Endothelial cell of umbilical vein (primary cell): ENCODE measurements around the gene DLG5. TPM values are rescaled to one million over a fixed set of nuclear protein-coding genes. Genes with fewer than 3 reads are reported as not detected.

Experiments used
- BruUV-seq: library from RNA; stranded (reverse); fragments of 400-500 nt; replicated peaks from 2 replicates; lab custom pipeline; 2021; lab: Mats Ljungman, UMichigan
- CTCF ChIA-PET: fragments of 300-600, 350-600 bp; sonication (Branson Sonifier 250); formaldehyde crosslinking; loops from one replicate; lab custom pipeline; 2021; ENCODE audit warnings: antibody characterized with exemption, inconsistent platforms; lab: Charles Lee
- POLR2A ChIA-PET: fragments of 300-600, 350-600 bp; sonication (Branson Sonifier 250); formaldehyde crosslinking; loops from one replicate; lab custom pipeline; 2021; ENCODE audit warnings: antibody characterized with exemption, inconsistent platforms; lab: Charles Lee
- DNase-seq: peaks from one replicate; pipeline ENCODE4 v3.0.0-alpha.2; 2011; ENCODE audit warnings: low read depth, low spot score
- FAIRE-seq: peaks from 2 replicates; lab custom pipeline; 2011; peaks lifted over from hg19 to GRCh38; lab: Jason Lieb, UNC
- H2AFZ ChIP-seq: 2 replicates; pipeline ENCODE4 v1.6.0; 2012; ENCODE audit warnings: low read depth, low read length, control low read depth, inconsistent platforms
- H3K27ac ChIP-seq: 2 replicates; pipeline ENCODE4 v1.5.1; 2011; ENCODE audit warnings: low read depth, mild to moderate bottlenecking, control low read depth, low read length, moderate library complexity; ENCODE audit not compliant: insufficient read depth
- H3K27me3 ChIP-seq, 2 experiments: 2 replicates each; pipeline versions ENCODE4 v1.6.0 to v1.6.1; 2011; ENCODE audit warnings: low read length in 2 of 2, mixed read lengths in 1 of 2; ENCODE audit not compliant: control insufficient read depth in 2 of 2, insufficient read depth in 2 of 2
- H3K36me3 ChIP-seq, 2 experiments: 2 replicates in 1 of 2; 3 replicates in 1 of 2; pipeline ENCODE4 v1.5.1; 2011; ENCODE audit warnings: low read length in 2 of 2, mild to moderate bottlenecking in 1 of 2, moderate library complexity in 1 of 2; ENCODE audit not compliant: control insufficient read depth in 2 of 2, insufficient read depth in 2 of 2; ENCODE audit errors: extremely low read depth in 1 of 2
- H3K4me1 ChIP-seq: 3 replicates; pipeline ENCODE4 v1.5.1; 2011; ENCODE audit warnings: mild to moderate bottlenecking, low read length; ENCODE audit not compliant: control insufficient read depth, insufficient read depth; ENCODE audit errors: extremely low read depth
- H3K4me2 ChIP-seq: 2 replicates; pipeline ENCODE4 v1.6.1; 2011; ENCODE audit warnings: low read length, control low read depth, mixed read lengths; ENCODE audit not compliant: insufficient read depth
- H3K4me3 ChIP-seq, 3 experiments: fragments of 200-600 bp in 1 of 3; sonication (generic), shearing (Covaris generic) in 1 of 3; replicated peaks in 1 of 3; 2 replicates each; pipeline ENCODE4 v1.5.1; 2011 to 2016; ENCODE audit warnings: control low read depth in 3 of 3, low read length in 3 of 3, mild to moderate bottlenecking in 2 of 3, inconsistent platforms in 1 of 3, low read depth in 1 of 3, moderate library complexity in 1 of 3; ENCODE audit not compliant: insufficient read depth in 1 of 3
- H3K79me2 ChIP-seq: 2 replicates; pipeline ENCODE4 v1.6.0; 2012; ENCODE audit warnings: low read length, inconsistent platforms; ENCODE audit not compliant: control insufficient read depth, insufficient read depth
- H3K9ac ChIP-seq: replicated peaks from 2 replicates; pipeline ENCODE3; 2011; ENCODE audit warnings: low read length, control low read depth; ENCODE audit not compliant: insufficient read depth; ENCODE audit errors: extremely low read depth
- H3K9me1 ChIP-seq: replicated peaks from 3 replicates; pipeline ENCODE4 v1.6.0; 2011; ENCODE audit warnings: mild to moderate bottlenecking, low read length; ENCODE audit not compliant: control insufficient read depth, insufficient read depth; ENCODE audit errors: extremely low read depth
- H3K9me3 ChIP-seq: replicated peaks from 2 replicates; pipeline ENCODE4 v1.5.1; 2012; ENCODE audit warnings: low read length, inconsistent platforms; ENCODE audit not compliant: control insufficient read depth, insufficient read depth
- H4K20me1 ChIP-seq: replicated peaks from 2 replicates; pipeline ENCODE3; 2011; ENCODE audit warnings: mild to moderate bottlenecking, low read length; ENCODE audit not compliant: control insufficient read depth, insufficient read depth; ENCODE audit errors: extremely low read depth
- CTCF ChIP-seq, 2 donors: IDR thresholded peaks; 1 replicate in 1 of 2; 2 replicates in 1 of 2; pipeline ENCODE4 v1.5.1; 2011; ENCODE audit warnings: low read length in 2 of 2, mild to moderate bottlenecking in 2 of 2, moderate library complexity in 2 of 2, control low read depth in 1 of 2, inconsistent platforms in 1 of 2, low read depth in 1 of 2; ENCODE audit not compliant: insufficient read depth in 1 of 2; ENCODE audit errors: extremely low read depth in 1 of 2
- EZH2 ChIP-seq: IDR thresholded peaks from 2 replicates; pipeline ENCODE4 v1.6.1; 2012; ENCODE audit warnings: borderline replicate concordance, low read depth, mild to moderate bottlenecking, moderate library complexity, low read length, inconsistent platforms; ENCODE audit not compliant: severe bottlenecking
- FOS ChIP-seq: IDR thresholded peaks from 2 replicates; pipeline ENCODE4 v1.6.1; 2011; ENCODE audit warnings: mild to moderate bottlenecking, low read length, moderate library complexity, borderline replicate concordance; ENCODE audit not compliant: insufficient read depth
- GATA2 ChIP-seq: IDR thresholded peaks from 2 replicates; pipeline ENCODE4 v1.7.0; 2011; ENCODE audit warnings: low read depth, mild to moderate bottlenecking, moderate library complexity, mixed read lengths, low read length; ENCODE audit not compliant: insufficient read length, insufficient read depth
- JUN ChIP-seq: IDR thresholded peaks from 2 replicates; pipeline ENCODE4 v1.6.1; 2011; ENCODE audit warnings: borderline replicate concordance, low read depth; ENCODE audit not compliant: insufficient read length, insufficient read depth
- MYC ChIP-seq: IDR thresholded peaks from one replicate; pipeline ENCODE4 v1.6.1; 2011; ENCODE audit warnings: mild to moderate bottlenecking, low read depth, low read length
- POLR2A ChIP-seq: IDR thresholded peaks from 2 replicates; pipeline ENCODE4 v1.6.1; 2012; ENCODE audit warnings: low read depth, mild to moderate bottlenecking, control low read depth, low read length
- POLR2AphosphoS5 ChIP-seq: IDR thresholded peaks from 2 replicates; pipeline ENCODE4 v1.6.1; 2012; ENCODE audit warnings: low read depth, mild to moderate bottlenecking, control low read depth, low read length, moderate library complexity; ENCODE audit not compliant: insufficient read depth
- dilution Hi-C: fragments of 300-500 bp; cut with MboI; formaldehyde crosslinking; loops from one replicate; pipeline ENCODE4 v1.15.0; 2019; ENCODE audit warnings: low sequenced_read_pairs; ENCODE audit not compliant: extremely low pct_ligation_motif_present
- intact Hi-C: fragments of 100-400 bp; cut with micrococcal nuclease; formaldehyde crosslinking; loops from one replicate; pipeline ENCODE4 v1.10.0; 2022
- polyA plus RNA-seq, 4 experiments: library from polyadenylated mRNA; depleted of rRNA in 3 of 4; stranded (reverse) in 3 of 4; unstranded in 1 of 4; fragments of >200 nt; gene quantifications; 2 replicates each; pipeline versions ENCODE4 v1.2.1 to v1.2.3, GENCODE V29; 2011 to 2012; ENCODE audit warnings: missing spikeins in 1 of 4
- total RNA-seq: library from RNA; stranded (reverse); gene quantifications from 2 replicates; pipeline ENCODE4 v1.2.3, GENCODE V29; 2021
- TF ChIP-seq, protein P1 (sequence below): IDR thresholded peaks from 2 replicates; pipeline ENCODE4 v1.6.1; 2011; ENCODE audit not compliant: insufficient read depth, insufficient read length

DLG5 gene
- total and polyA plus RNA-seq, 2 donors (not counting 3 experiments of a cell fraction or from before 2014, with no cell fraction given) = 12.3 to 24.9 TPM

DNA sequence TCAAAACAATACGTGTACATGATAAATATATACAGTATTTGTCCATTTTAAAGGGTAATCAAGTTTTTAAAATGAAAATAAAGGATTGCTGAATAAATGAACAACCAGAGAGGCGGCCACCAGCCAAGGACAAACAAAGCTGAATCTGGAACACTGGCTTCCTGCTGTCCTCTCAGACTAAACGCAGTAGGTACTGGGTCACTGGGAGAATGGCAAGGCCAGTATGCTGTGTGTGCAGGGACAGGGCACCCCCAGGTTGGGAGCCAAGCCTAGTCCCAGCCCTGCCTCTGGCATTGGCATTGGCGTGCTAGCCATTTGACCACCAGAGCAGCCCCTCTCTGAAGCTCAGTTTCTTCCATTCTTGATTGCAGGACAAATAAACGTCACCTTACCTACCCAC is 33.8 kb downstream of the DLG5 start:
- DNase-seq = no peak
- no peak for TF ChIP-seq CTCF (IDR thresholded peaks at IDR 0.05; ENCODE audit: extremely low read depth in 1 of 2, insufficient read depth in 1 of 2, low read depth in 1 of 2, low read length in 2 of 2)
- TF ChIP-seq GATA2 = no peak
- TF ChIP-seq FOS = no peak
- TF ChIP-seq, protein P1, sequence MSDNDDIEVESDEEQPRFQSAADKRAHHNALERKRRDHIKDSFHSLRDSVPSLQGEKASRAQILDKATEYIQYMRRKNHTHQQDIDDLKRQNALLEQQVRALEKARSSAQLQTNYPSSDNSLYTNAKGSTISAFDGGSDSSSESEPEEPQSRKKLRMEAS = no peak
- no peak for TF ChIP-seq POLR2A
- no peak for TF ChIP-seq MYC
- no peak for TF ChIP-seq EZH2
- TF ChIP-seq JUN = no peak
- no peak for TF ChIP-seq POLR2AphosphoS5
- POLR2A ChIA-PET = no interaction called here
- dilution Hi-C loops (no loop called here), intact Hi-C loops (no loop called here)
- Histone ChIP-seq H3K36me3 (no peaks in the 10 kb centered on the region), H3K9ac (no peak overlapping the region), H3K9me3 (no peaks in the 10 kb centered on the region), H3K27ac (no peak overlapping the region), H3K4me3 (no peak overlapping the region), H3K79me2 (no peaks in the 10 kb centered on the region), H3K4me2 (no peak overlapping the region), H2AFZ (no peak overlapping the region), H3K9me1 (no peaks in the 10 kb centered on the region), H3K4me1 (no peaks in the 10 kb centered on the region), H4K20me1 (no peaks in the 10 kb centered on the region), H3K27me3 (no peaks in the 10 kb centered on the region)
- FAIRE-seq = no peak
- no TSS peak for BruUV-seq
- CTCF ChIA-PET = interaction anchor here (0.6 kb wide), 1 partner anchor 42 kb away, joined by 4 read pairs; no protein-coding TSS in a partner anchor
